Adrenal gland (tissue), 12 donors: ENCODE results near the gene PCK1. TPM values are rescaled to one million over a fixed set of nuclear protein-coding genes. Genes with fewer than 3 reads are reported as not detected.
A peak's percentile ranks its signal among the peaks of the same experiment; 100 is the strongest.

Experiments used
- DNase-seq, 7 donors: peaks; one replicate each; pipeline ENCODE4 v3.0.0-alpha.2; 2019 to 2020
- H3K27ac ChIP-seq, 5 donors: fragments of 200-600 bp; sonication (generic) in 4 of 5; 1 replicate in 3 of 5; 2 replicates in 2 of 5; pipeline versions ENCODE4 v1.5.1 to v1.8.0; 2016 to 2020; ENCODE audit warnings: mild to moderate bottlenecking in 1 of 5
- H3K27me3 ChIP-seq: fragments of 200-600 bp; 2 replicates; pipeline ENCODE4 v1.8.0; 2021
- H3K36me3 ChIP-seq, 2 donors: fragments of 200-600 bp; replicated peaks in 1 of 2; 1 replicate in 1 of 2; 2 replicates in 1 of 2; pipeline versions ENCODE4 v1.5.1 to v1.8.0; 2018 to 2022
- H3K4me1 ChIP-seq, 2 donors: fragments of 200-600 bp; replicated peaks in 1 of 2; 1 replicate in 1 of 2; 2 replicates in 1 of 2; pipeline versions ENCODE4 v1.5.1 to v1.8.0; 2018 to 2021
- H3K4me3 ChIP-seq, 4 donors: fragments of 200-600 bp; sonication (generic) in 3 of 4; one replicate each; pipeline ENCODE4 v1.5.1; 2016 to 2018
- H3K9me3 ChIP-seq, 3 donors: fragments of 200-600 bp; sonication (generic) in 1 of 3; replicated peaks in 1 of 3; 1 replicate in 2 of 3; 2 replicates in 1 of 3; pipeline versions ENCODE4 v1.5.1 to v1.8.0; 2016 to 2021
- POLR2A ChIP-seq, 2 donors: fragments of 450-650 bp; IDR thresholded peaks; one replicate each; pipeline ENCODE4 v1.6.1; 2017; ENCODE audit warnings: antibody characterized with exemption in 2 of 2, mild to moderate bottlenecking in 2 of 2, moderate library complexity in 1 of 2
- WGBS, 4 donors: extraction: QIAGEN DNeasy Blood & Tissue Kit in 2 of 4; methylation state at CpG; one replicate each; pipeline versions ENCODE4 v1.1.5 to v1.1.7; 2013 to 2017; 5-methylcytosine and 5-hydroxymethylcytosine counted together
- intact Hi-C, 2 donors: fragments of 100-400 bp; cut with DNase I; formaldehyde crosslinking; loops; one replicate each; pipeline versions ENCODE4 v1.14.1 to v1.15.0; 2022 to 2023
- polyA plus RNA-seq, 3 donors: library from polyadenylated mRNA; stranded (reverse); fragments of 200-250 nt in 2 of 3; fragments of 350-450 nt in 1 of 3; fragmentation: Illumina TruSeq in 1 of 3; extraction: RNeasy Lipid Tissue Mini Kit (QIAGEN cat#74804) in 1 of 3; gene quantifications; one replicate each; pipeline ENCODE4 v1.2.3, GENCODE V29; 2013 to 2014
- total RNA-seq, 9 donors: library from RNA; depleted of rRNA in 4 of 9; stranded (reverse); fragments of >200 nt in 4 of 9; fragments of 120-200 nt in 1 of 9; fragmentation: NEBNext Ultra II Directional in 1 of 9; extraction: Animal tissue kit (Norgen Biotek cat#: 25700) in 1 of 9; gene quantifications; one replicate each; pipeline versions ENCODE4 v1.1.0 to v1.2.4, GENCODE V29; 2013 to 2023
- TF ChIP-seq, protein P1 (sequence below), 6 experiments: fragments of 450-650 bp in 4 of 6; fragments of 200-600 bp in 2 of 6; sonication (generic) in 1 of 6; IDR thresholded peaks; 1 replicate in 5 of 6; 2 replicates in 1 of 6; pipeline versions ENCODE4 v1.5.1 to v1.8.0; 2016 to 2021; ENCODE audit warnings: antibody characterized with exemption in 6 of 6, mild to moderate bottlenecking in 2 of 6, moderate library complexity in 1 of 6
- donor health status: healthy with polysubstance abuse.
- donor health status: Bipolar disorder and iron deficiency.
- donor health status: DM: yes; HTN: yes; CAD: no.
- donor health status: DM: no; HTN: no; CAD: no.
- donor health status: DM: no; HTN: no; CAD: no.
- donor health status: DM: yes; HTN: yes; CAD: no.

Gene PCK1
- total and polyA plus RNA-seq, 12 donors = 0.06 to 5.4 (median 0.65) TPM

- Histone ChIP-seq H3K36me3 (no peaks in the 10 kb centered on the region), H3K9me3 (no peaks in the 10 kb centered on the region), H3K4me3 (no peak overlapping the region), H3K4me1 (no peaks in the 10 kb centered on the region), H3K27me3 (peaks cover 5% of the 10 kb centered on the region), H3K27ac (no peak overlapping the region)
- no peak for DNase-seq
- 87 to 91% (median 88%) methylated on average over 11 to 12 of the region's 12 CpGs for WGBS, 4 donors
- TF ChIP-seq, protein P1, sequence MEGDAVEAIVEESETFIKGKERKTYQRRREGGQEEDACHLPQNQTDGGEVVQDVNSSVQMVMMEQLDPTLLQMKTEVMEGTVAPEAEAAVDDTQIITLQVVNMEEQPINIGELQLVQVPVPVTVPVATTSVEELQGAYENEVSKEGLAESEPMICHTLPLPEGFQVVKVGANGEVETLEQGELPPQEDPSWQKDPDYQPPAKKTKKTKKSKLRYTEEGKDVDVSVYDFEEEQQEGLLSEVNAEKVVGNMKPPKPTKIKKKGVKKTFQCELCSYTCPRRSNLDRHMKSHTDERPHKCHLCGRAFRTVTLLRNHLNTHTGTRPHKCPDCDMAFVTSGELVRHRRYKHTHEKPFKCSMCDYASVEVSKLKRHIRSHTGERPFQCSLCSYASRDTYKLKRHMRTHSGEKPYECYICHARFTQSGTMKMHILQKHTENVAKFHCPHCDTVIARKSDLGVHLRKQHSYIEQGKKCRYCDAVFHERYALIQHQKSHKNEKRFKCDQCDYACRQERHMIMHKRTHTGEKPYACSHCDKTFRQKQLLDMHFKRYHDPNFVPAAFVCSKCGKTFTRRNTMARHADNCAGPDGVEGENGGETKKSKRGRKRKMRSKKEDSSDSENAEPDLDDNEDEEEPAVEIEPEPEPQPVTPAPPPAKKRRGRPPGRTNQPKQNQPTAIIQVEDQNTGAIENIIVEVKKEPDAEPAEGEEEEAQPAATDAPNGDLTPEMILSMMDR (IDR thresholded peaks at IDR 0.05) = no peak
- no peak for TF ChIP-seq POLR2A (IDR thresholded peaks at IDR 0.05)
- intact Hi-C loops = no loop called here
Measured at GRCh38 chr20:57568960-57569359, 8.1 kb downstream of the PCK1 start.

DNA sequence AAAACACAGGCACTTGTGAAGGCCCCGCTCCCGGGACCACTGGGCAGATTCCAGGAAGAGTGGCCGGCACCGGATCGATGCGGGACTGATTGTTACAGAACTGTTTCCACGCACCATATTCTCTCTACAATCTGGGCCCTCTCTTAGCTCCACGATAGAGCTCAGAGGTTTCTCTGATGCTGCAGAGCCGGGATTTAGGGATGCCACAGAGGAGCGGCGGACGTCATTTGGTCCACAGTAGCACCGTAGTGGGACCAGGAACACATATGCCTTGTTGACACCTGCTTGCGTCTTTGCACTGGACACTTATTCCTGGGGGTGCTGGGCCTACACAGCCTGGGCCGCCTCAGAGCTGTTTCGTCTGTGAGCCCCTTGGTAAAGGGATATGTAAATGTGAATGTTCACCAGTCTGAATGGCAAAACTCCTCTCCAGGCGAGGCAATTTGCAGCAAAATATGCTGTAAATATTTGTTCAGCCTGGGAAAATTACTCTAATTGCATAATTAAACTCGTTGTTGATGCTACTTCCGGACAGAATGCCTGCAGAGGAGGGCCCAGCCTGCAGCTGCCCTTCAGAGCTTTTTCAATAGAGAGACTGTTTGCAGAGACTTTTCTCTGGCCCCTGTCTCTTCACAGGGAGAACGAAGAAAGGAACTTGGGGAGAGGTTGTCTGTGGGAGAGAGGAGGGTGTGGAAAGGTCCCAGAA, 9.4 kb downstream of the PCK1 start:
- peaks cover 5% of the 10 kb centered on the region for H3K27me3 ChIP-seq
- no peaks in the 10 kb centered on the region for H3K36me3 ChIP-seq
- H3K9me3 ChIP-seq = no peaks in the 10 kb centered on the region
- peak overlapping the region in 1 of 5 donors; percentile 4 for H3K27ac ChIP-seq
- DNase-seq = no peak
- H3K4me1 ChIP-seq = no peaks in the 10 kb centered on the region
- TF ChIP-seq, protein P1 (IDR thresholded peaks at IDR 0.05) = no peak
- TF ChIP-seq POLR2A (IDR thresholded peaks at IDR 0.05) = no peak
- WGBS, 4 donors = 73 to 78% (median 76%) methylated on average over 16 to 20 of the region's 20 CpGs
- intact Hi-C loops = no loop called here
- no peak overlapping the region for H3K4me3 ChIP-seq

DNA sequence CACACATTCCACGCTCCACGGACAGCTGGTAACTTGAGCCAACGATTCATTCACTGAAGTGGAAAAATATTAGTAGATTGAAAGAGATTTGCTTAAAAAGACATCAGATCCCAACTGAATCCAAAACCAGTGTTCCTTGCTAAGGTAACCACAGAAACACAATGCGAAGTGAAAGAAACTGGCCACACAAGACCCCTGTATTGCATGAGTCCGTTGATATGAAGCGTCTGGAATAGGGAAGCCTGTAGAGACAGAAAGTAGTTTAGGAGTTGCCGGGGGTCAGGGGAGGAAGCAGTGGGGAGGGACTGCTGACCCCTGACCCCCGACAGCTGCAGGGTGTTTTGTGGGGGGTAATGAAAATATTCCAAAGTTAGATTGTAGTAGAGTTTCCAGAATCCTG, 10.0 kb downstream of the PCK1 start:
- Histone ChIP-seq H3K27me3 (peaks cover 5% of the 10 kb centered on the region), H3K36me3 (no peaks in the 10 kb centered on the region), H3K4me1 (no peaks in the 10 kb centered on the region), H3K27ac (no peak overlapping the region), H3K4me3 (no peak overlapping the region), H3K9me3 (no peaks in the 10 kb centered on the region)
- 57 to 74% (median 65%) methylated on average over 8 of the region's 8 CpGs for WGBS, 4 donors
- TF ChIP-seq POLR2A (IDR thresholded peaks at IDR 0.05) = no peak
- TF ChIP-seq, protein P1 (IDR thresholded peaks at IDR 0.05) = no peak
- no peak for DNase-seq
- intact Hi-C loops = no loop called here

DNA sequence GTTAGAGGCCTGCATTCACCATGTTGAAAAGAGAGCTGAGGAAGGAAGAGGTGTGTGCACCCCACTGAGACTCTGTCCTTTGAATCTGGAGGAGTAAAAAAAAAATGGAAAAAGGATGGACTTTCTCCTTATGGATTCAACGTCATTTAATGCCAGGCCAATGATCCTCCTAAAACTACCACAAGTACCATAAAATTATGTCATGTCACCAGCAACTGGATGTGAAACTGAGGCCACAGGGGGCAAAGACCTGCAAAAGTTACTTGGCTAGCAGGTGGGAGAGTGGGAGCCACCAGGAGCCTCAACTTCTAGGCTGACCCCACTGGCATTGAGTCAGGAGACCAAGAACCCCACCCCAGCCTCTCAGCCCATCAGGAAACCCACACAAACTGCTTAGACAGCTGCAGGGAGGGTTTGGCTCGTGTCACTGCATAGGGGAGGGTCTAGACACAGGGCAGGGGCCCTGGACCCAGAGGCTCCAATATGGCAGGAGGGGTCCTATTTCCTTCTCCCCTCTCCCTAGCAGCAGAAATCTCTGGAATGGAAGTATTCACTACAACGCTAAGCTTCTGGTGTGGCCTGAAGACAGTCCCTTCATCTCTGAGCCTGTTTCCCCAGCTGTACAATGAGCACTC, 11.0 kb downstream of the PCK1 start:
- WGBS, 4 donors = 88 to 96% (median 93%) methylated on average over 2 to 3 of the region's 3 CpGs
- Histone ChIP-seq H3K4me3 (no peak overlapping the region), H3K27me3 (peaks cover 5% of the 10 kb centered on the region), H3K36me3 (no peaks in the 10 kb centered on the region), H3K9me3 (no peaks in the 10 kb centered on the region), H3K4me1 (no peaks in the 10 kb centered on the region), H3K27ac (no peak overlapping the region)
- TF ChIP-seq, protein P1 (IDR thresholded peaks at IDR 0.05) = no peak
- no peak for TF ChIP-seq POLR2A (IDR thresholded peaks at IDR 0.05)
- intact Hi-C loops = no loop called here
- no peak for DNase-seq
